ENCODE measurements around the gene HS6ST3.

HS6ST3 gene

GRCh38 chr13:96091164-96092117 is 1.5 kb downstream of the HS6ST3 start:
- Histone ChIP-seq H2BK15ac (ENCODE audit: low read depth, poor library complexity, severe bottlenecking) (no peak overlapping the region), H3K27ac (ENCODE audit: low read length, poor library complexity, severe bottlenecking) (no peak overlapping the region), H2BK5ac (ENCODE audit: low read depth, low read length, poor library complexity, severe bottlenecking) (no peak overlapping the region), H3K9ac (ENCODE audit: low read length) (no peak overlapping the region), H3K4me3 (ENCODE audit: insufficient read depth in 1 of 2, low read depth in 1 of 2, low read length in 2 of 2) (peak overlapping the region; percentile 47 to 59), H3K4me1 (ENCODE audit: control insufficient read depth, insufficient read depth, low read depth, low read length) (peaks cover 17% of the 10 kb centered on the region), H4K91ac (ENCODE audit: low read length) (no peak overlapping the region), H3K36me3 (ENCODE audit: control insufficient read depth in 1 of 2, insufficient read depth in 2 of 2, low read depth in 1 of 2, low read length in 2 of 2) (no peaks in the 10 kb centered on the region), H3K4ac (ENCODE audit: low read depth in 1 of 2, low read length in 2 of 2) (no peak overlapping the region), H3K9me3 (ENCODE audit: control insufficient read depth, low read length) (no peaks in the 10 kb centered on the region), H3K23ac (ENCODE audit: low read length in 2 of 2) (no peak overlapping the region), H2AK5ac (ENCODE audit: low read length, severe bottlenecking) (no peak overlapping the region), H4K8ac (ENCODE audit: low read length) (no peak overlapping the region), H3K27me3 (ENCODE audit: control insufficient read depth in 1 of 2, insufficient read depth in 1 of 2, low read length in 2 of 2) (peaks cover 66 to 71% of the 10 kb centered on the region in 2 experiments), H2AFZ (ENCODE audit: low read depth, low read length) (no peak overlapping the region), H3K18ac (ENCODE audit: low read depth in 1 of 2, low read length in 2 of 2) (no peak overlapping the region), H2BK120ac (ENCODE audit: low read depth, low read length) (no peak overlapping the region), H2BK12ac (ENCODE audit: low read length in 2 of 2) (no peak overlapping the region), H3K79me1 (replicated peaks; ENCODE audit: low read length, poor library complexity, severe bottlenecking) (no peaks in the 10 kb centered on the region), H3K14ac (ENCODE audit: low read length in 2 of 2) (no peak overlapping the region), H3K4me2 (ENCODE audit: low read length, poor library complexity, severe bottlenecking) (peak overlapping the region; percentile 99)
- no peak for DNase-seq
- WGBS = 1% methylated on average over 57 of the region's 57 CpGs

- Histone ChIP-seq H2AFZ (ENCODE audit: low read depth, low read length) (no peak overlapping the region), H2BK5ac (ENCODE audit: low read depth, low read length, poor library complexity, severe bottlenecking) (no peak overlapping the region), H3K27me3 (ENCODE audit: control insufficient read depth in 1 of 2, insufficient read depth in 1 of 2, low read length in 2 of 2) (peaks cover 52% of the 10 kb centered on the region in 2 experiments), H3K36me3 (ENCODE audit: control insufficient read depth in 1 of 2, insufficient read depth in 2 of 2, low read depth in 1 of 2, low read length in 2 of 2) (no peaks in the 10 kb centered on the region), H3K4me1 (ENCODE audit: control insufficient read depth, insufficient read depth, low read depth, low read length) (peaks cover 17% of the 10 kb centered on the region), H4K91ac (ENCODE audit: low read length) (no peak overlapping the region), H4K8ac (ENCODE audit: low read length) (no peak overlapping the region), H3K9me3 (ENCODE audit: control insufficient read depth, low read length) (no peaks in the 10 kb centered on the region), H3K9ac (ENCODE audit: low read length) (no peak overlapping the region), H3K18ac (ENCODE audit: low read depth in 1 of 2, low read length in 2 of 2) (no peak overlapping the region), H2BK12ac (ENCODE audit: low read length in 2 of 2) (no peak overlapping the region), H2AK5ac (ENCODE audit: low read length, severe bottlenecking) (no peak overlapping the region), H3K23ac (ENCODE audit: low read length in 2 of 2) (no peak overlapping the region), H3K27ac (ENCODE audit: low read length, poor library complexity, severe bottlenecking) (no peak overlapping the region), H3K4ac (ENCODE audit: low read depth in 1 of 2, low read length in 2 of 2) (no peak overlapping the region), H3K4me2 (ENCODE audit: low read length, poor library complexity, severe bottlenecking) (no peak overlapping the region), H3K4me3 (ENCODE audit: insufficient read depth in 1 of 2, low read depth in 1 of 2, low read length in 2 of 2) (no peak overlapping the region), H3K79me1 (replicated peaks; ENCODE audit: low read length, poor library complexity, severe bottlenecking) (no peaks in the 10 kb centered on the region), H3K14ac (ENCODE audit: low read length in 2 of 2) (no peak overlapping the region), H2BK120ac (ENCODE audit: low read depth, low read length) (no peak overlapping the region), H2BK15ac (ENCODE audit: low read depth, poor library complexity, severe bottlenecking) (no peak overlapping the region)
- DNase-seq = no peak
These were observed 3.5 kb downstream of the HS6ST3 start for GRCh38 chr13:96093296-96094006.

GRCh38 chr13:96100457-96101220 is 10.7 kb downstream of the HS6ST3 start:
- DNase-seq = no peak
- Histone ChIP-seq H3K9ac (ENCODE audit: low read length) (no peak overlapping the region), H3K4me2 (ENCODE audit: low read length, poor library complexity, severe bottlenecking) (no peak overlapping the region)

More at GRCh38 chr13:96100457-96101220, 10.7 kb downstream of the HS6ST3 start:
- no peaks in the 10 kb centered on the region for H3K4me1 ChIP-seq (ENCODE audit: control insufficient read depth, insufficient read depth, low read depth, low read length)
- no peak overlapping the region for H2BK5ac ChIP-seq (ENCODE audit: low read depth, low read length, poor library complexity, severe bottlenecking)
- H2BK15ac ChIP-seq (ENCODE audit: low read depth, poor library complexity, severe bottlenecking) = no peak overlapping the region
- H4K8ac ChIP-seq (ENCODE audit: low read length) = no peak overlapping the region
- H3K14ac ChIP-seq (ENCODE audit: low read length in 2 of 2) = no peak overlapping the region
- no peaks in the 10 kb centered on the region for H3K36me3 ChIP-seq (ENCODE audit: control insufficient read depth in 1 of 2, insufficient read depth in 2 of 2, low read depth in 1 of 2, low read length in 2 of 2)
- H2BK12ac ChIP-seq (ENCODE audit: low read length in 2 of 2) = no peak overlapping the region
- H3K18ac ChIP-seq (ENCODE audit: low read depth in 1 of 2, low read length in 2 of 2) = no peak overlapping the region
- no peak overlapping the region for H2AK5ac ChIP-seq (ENCODE audit: low read length, severe bottlenecking)
- H3K9me3 ChIP-seq (ENCODE audit: control insufficient read depth, low read length) = no peaks in the 10 kb centered on the region
- H3K4me3 ChIP-seq (ENCODE audit: insufficient read depth in 1 of 2, low read depth in 1 of 2, low read length in 2 of 2) = no peak overlapping the region
- H2BK120ac ChIP-seq (ENCODE audit: low read depth, low read length) = no peak overlapping the region
- no peak overlapping the region for H4K91ac ChIP-seq (ENCODE audit: low read length)
- no peak overlapping the region for H3K23ac ChIP-seq (ENCODE audit: low read length in 2 of 2)
- H3K27ac ChIP-seq (ENCODE audit: low read length, poor library complexity, severe bottlenecking) = no peak overlapping the region
- H3K27me3 ChIP-seq (ENCODE audit: control insufficient read depth in 1 of 2, insufficient read depth in 1 of 2, low read length in 2 of 2) = peaks cover 0 to 6% of the 10 kb centered on the region in 2 experiments
- H3K79me1 ChIP-seq (replicated peaks; ENCODE audit: low read length, poor library complexity, severe bottlenecking) = no peaks in the 10 kb centered on the region
- no peak overlapping the region for H3K4ac ChIP-seq (ENCODE audit: low read depth in 1 of 2, low read length in 2 of 2)
- H2AFZ ChIP-seq (ENCODE audit: low read depth, low read length) = no peak overlapping the region
- 87% methylated on average over 3 of the region's 4 CpGs for WGBS
